H9 (cell line): ENCODE data around the gene ZBTB33. TPM values are rescaled to one million over a fixed set of nuclear protein-coding genes. Genes with fewer than 3 reads are reported as not detected.

Experiments
- DNase-seq: peaks from one replicate; pipeline ENCODE4 v3.0.0-alpha.2; 2017
- H2AFZ ChIP-seq: one replicate; pipeline ENCODE4 v1.6.1; 2013; ENCODE audit warnings: mild to moderate bottlenecking, low read length, control low read depth, moderate library complexity
- H2AK5ac ChIP-seq: 2 replicates; pipeline ENCODE4 v1.6.1; 2013; ENCODE audit warnings: low read length, control low read depth, mixed read lengths; ENCODE audit not compliant: insufficient read length
- H2BK120ac ChIP-seq: one replicate; pipeline ENCODE4 v1.6.1; 2013; ENCODE audit warnings: low read depth, mild to moderate bottlenecking, low read length, control low read depth, inconsistent platforms; ENCODE audit not compliant: poor library complexity, severe bottlenecking
- H2BK12ac ChIP-seq: 2 replicates; pipeline ENCODE4 v1.6.1; 2013; ENCODE audit warnings: low read length, control low read depth, mixed read lengths, low read depth; ENCODE audit not compliant: insufficient read length
- H2BK15ac ChIP-seq: 2 replicates; pipeline ENCODE4 v1.6.1; 2013; ENCODE audit warnings: low read depth, low read length, control low read depth
- H2BK20ac ChIP-seq: one replicate; pipeline ENCODE4 v1.6.1; 2013; ENCODE audit warnings: low read depth, mild to moderate bottlenecking, low read length, control low read depth, inconsistent platforms; ENCODE audit not compliant: poor library complexity, severe bottlenecking
- H2BK5ac ChIP-seq: 2 replicates; pipeline ENCODE4 v1.6.1; 2013; ENCODE audit warnings: low read length, control low read depth, mixed read lengths; ENCODE audit not compliant: insufficient read length
- H3K14ac ChIP-seq: 2 replicates; pipeline ENCODE4 v1.6.1; 2013; ENCODE audit warnings: low read length, control low read depth; ENCODE audit not compliant: insufficient read depth
- H3K18ac ChIP-seq: 2 replicates; pipeline ENCODE4 v1.6.1; 2013; ENCODE audit warnings: low read depth, mild to moderate bottlenecking, mixed read lengths, low read length, control low read depth; ENCODE audit not compliant: insufficient read length
- H3K23ac ChIP-seq: 2 replicates; pipeline ENCODE4 v1.6.1; 2013; ENCODE audit warnings: low read length, control low read depth, mixed read lengths, low read depth; ENCODE audit not compliant: insufficient read length
- H3K23me2 ChIP-seq: 2 replicates; pipeline ENCODE4 v1.6.1; 2013; ENCODE audit warnings: low read depth, mild to moderate bottlenecking, mixed read lengths, low read length, control low read depth; ENCODE audit not compliant: insufficient read length, poor library complexity, severe bottlenecking
- H3K27ac ChIP-seq: 2 replicates; pipeline ENCODE4 v1.5.1; 2013; ENCODE audit warnings: low read length, control low read depth, mixed read lengths, low read depth; ENCODE audit not compliant: insufficient read length
- H3K27me3 ChIP-seq: 2 replicates; pipeline ENCODE4 v1.6.1; 2013; ENCODE audit warnings: low read length, control low read depth, inconsistent platforms; ENCODE audit not compliant: insufficient read depth
- H3K4ac ChIP-seq: 2 replicates; pipeline ENCODE4 v1.6.1; 2013; ENCODE audit warnings: low read depth, mild to moderate bottlenecking, control low read depth, inconsistent platforms, low read length, moderate library complexity
- H3K4me1 ChIP-seq: 2 replicates; pipeline ENCODE4 v1.6.1; 2013; ENCODE audit warnings: low read length, control low read depth, inconsistent platforms; ENCODE audit not compliant: insufficient read depth
- H3K4me2 ChIP-seq: 2 replicates; pipeline ENCODE4 v1.6.1; 2013; ENCODE audit warnings: low read length, control low read depth, mixed read lengths; ENCODE audit not compliant: insufficient read length, insufficient read depth
- H3K56ac ChIP-seq: 2 replicates; pipeline ENCODE4 v1.6.1; 2013; ENCODE audit warnings: low read depth, mild to moderate bottlenecking, mixed read lengths, low read length, control low read depth; ENCODE audit not compliant: insufficient read length
- H3K79me1 ChIP-seq: 2 replicates; pipeline ENCODE4 v1.6.1; 2013; ENCODE audit warnings: low read depth, mild to moderate bottlenecking, moderate library complexity, low read length, control low read depth, inconsistent platforms; ENCODE audit not compliant: insufficient read depth, poor library complexity, severe bottlenecking
- H3K79me2 ChIP-seq: 2 replicates; pipeline ENCODE4 v1.6.1; 2013; ENCODE audit warnings: low read length, control low read depth, inconsistent platforms; ENCODE audit not compliant: insufficient read depth
- H3K9ac ChIP-seq: 2 replicates; pipeline ENCODE4 v1.6.1; 2013; ENCODE audit warnings: low read length, control low read depth, mixed read lengths; ENCODE audit not compliant: insufficient read length; ENCODE audit errors: extremely low read depth
- H3K9me3 ChIP-seq: one replicate; pipeline ENCODE4 v1.6.1; 2013; ENCODE audit warnings: low read depth, low read length, inconsistent platforms; ENCODE audit not compliant: control insufficient read depth
- H3T11ph ChIP-seq: one replicate; pipeline ENCODE4 v1.6.1; 2013; ENCODE audit warnings: mild to moderate bottlenecking, low read length, control low read depth, inconsistent platforms
- H4K20me1 ChIP-seq: one replicate; pipeline ENCODE4 v1.6.1; 2013; ENCODE audit not compliant: control insufficient read depth, insufficient read length, insufficient read depth
- H4K5ac ChIP-seq: 2 replicates; pipeline ENCODE4 v1.6.1; 2013; ENCODE audit warnings: low read depth, mild to moderate bottlenecking, mixed read lengths, low read length, control low read depth; ENCODE audit not compliant: insufficient read length
- H4K8ac ChIP-seq: replicated peaks from 2 replicates; pipeline ENCODE4 v1.6.1; 2013; ENCODE audit warnings: low read length, control low read depth, mixed read lengths, low read depth; ENCODE audit not compliant: insufficient read length
- H4K91ac ChIP-seq: 2 replicates; pipeline ENCODE4 v1.6.1; 2013; ENCODE audit warnings: low read depth, mild to moderate bottlenecking, moderate library complexity, mixed read lengths, low read length, control low read depth; ENCODE audit not compliant: insufficient read length
- H3K27ac Mint-ChIP-seq, 3 experiments: 2 replicates in 2 of 3; 3 replicates in 1 of 3; pipeline ENCODE4 v1.8.0; 2020 to 2021; ENCODE audit warnings: mixed read lengths in 3 of 3, mild to moderate bottlenecking in 1 of 3, moderate library complexity in 1 of 3
- H3K27me3 Mint-ChIP-seq: 2 replicates; pipeline ENCODE4 v1.8.0; 2021; ENCODE audit warnings: low read depth, mild to moderate bottlenecking, moderate library complexity, mixed read lengths
- H3K36me3 Mint-ChIP-seq, 3 experiments: 2 replicates in 2 of 3; 3 replicates in 1 of 3; pipeline ENCODE4 v1.8.0; 2020 to 2021; ENCODE audit warnings: low read depth in 3 of 3, mixed read lengths in 3 of 3; ENCODE audit not compliant: insufficient read depth in 1 of 3
- H3K4me1 Mint-ChIP-seq, 2 experiments: 2 replicates each; pipeline ENCODE4 v1.8.0; 2020; ENCODE audit warnings: mixed read lengths in 2 of 2
- H3K4me3 Mint-ChIP-seq, 2 experiments: 2 replicates in 1 of 2; 3 replicates in 1 of 2; pipeline ENCODE4 v1.8.0; 2020 to 2021; ENCODE audit warnings: mild to moderate bottlenecking in 2 of 2, mixed read lengths in 2 of 2, moderate library complexity in 1 of 2
- H3K9me3 Mint-ChIP-seq, 2 experiments: 2 replicates in 1 of 2; 3 replicates in 1 of 2; pipeline ENCODE4 v1.8.0; 2020; ENCODE audit warnings: mild to moderate bottlenecking in 2 of 2, mixed read lengths in 2 of 2, moderate library complexity in 1 of 2
- CTCF ChIP-seq: fragments of 200-600 bp; sonication (generic); conservative IDR thresholded peaks from 3 replicates; pipeline ENCODE4 v1.8.0; 2021; ENCODE audit warnings: antibody characterized with exemption, mild to moderate bottlenecking
- WGBS: extraction: QIAGEN DNeasy Blood & Tissue Kit; methylation state at CpG from one replicate; pipeline ENCODE4 v1.1.7; 2013; ENCODE audit warnings: missing lambda C conversion rate, low lambda C conversion rate, mixed read lengths; ENCODE audit not compliant: insufficient read length; ENCODE audit errors: extremely low coverage; 5-methylcytosine and 5-hydroxymethylcytosine counted together
- total RNA-seq: library from RNA; stranded (reverse); gene quantifications from 2 replicates; pipeline ENCODE4 v1.2.1, GENCODE V29; 2021

The ZBTB33 gene
- total RNA-seq, 1 experiment from 2014 or later = 18.7 TPM

- Histone ChIP-seq H2AFZ (no peak overlapping the region), H3K4me2 (no peak overlapping the region), H3K27ac (no peak overlapping the region), H3K79me1 (no peaks in the 10 kb centered on the region), H3K4me1 (no peaks in the 10 kb centered on the region), H4K8ac (no peak overlapping the region), H3K56ac (no peak overlapping the region), H3K9ac (no peak overlapping the region), H3K4ac (no peak overlapping the region), H3K18ac (no peak overlapping the region), H4K5ac (no peak overlapping the region), H4K91ac (no peak overlapping the region), H3K79me2 (no peaks in the 10 kb centered on the region), H2BK5ac (no peak overlapping the region), H2BK12ac (no peak overlapping the region), H3K14ac (no peak overlapping the region), H3K23ac (no peak overlapping the region), H2BK120ac (no peak overlapping the region), H2AK5ac (no peak overlapping the region), H4K20me1 (no peaks in the 10 kb centered on the region), H3K9me3 (peaks cover 12% of the 10 kb centered on the region), H3K27me3 (no peaks in the 10 kb centered on the region), H2BK20ac (no peak overlapping the region), H2BK15ac (no peak overlapping the region), H3T11ph (no peak overlapping the region), H3K23me2 (no peaks in the 10 kb centered on the region)
- Mint-ChIP-seq H3K27ac (no peak overlapping the region), H3K27me3 (peaks cover 28% of the 10 kb centered on the region), H3K9me3 (peaks cover 65 to 73% of the 10 kb centered on the region in 2 experiments), H3K36me3 (peaks cover 0 to 2% (median 0%) of the 10 kb centered on the region in 3 experiments; a peak in 2 of 7 replicates), H3K4me1 (peaks cover 3 to 4% of the 10 kb centered on the region in 2 experiments), H3K4me3 (no peak overlapping the region)
- TF ChIP-seq CTCF = no peak
- WGBS = no CpG with 5 or more reads among the region's 1 CpG
- DNase-seq = no peak
Observed at GRCh38 chrX:120269373-120270035, 18.9 kb downstream of the ZBTB33 start.
